SH-SY5Y (cell line): ENCODE results near the gene EIF4G1.

ENCODE experiments used
- GATA2 ChIP-seq: IDR thresholded peaks from 2 replicates; pipeline ENCODE4 v1.6.1; 2011; ENCODE audit warnings: mild to moderate bottlenecking, low read depth, low read length
- GATA3 ChIP-seq: IDR thresholded peaks from 2 replicates; pipeline ENCODE4 v1.6.1; 2011; ENCODE audit warnings: low read depth, mild to moderate bottlenecking, low read length, moderate library complexity

Gene EIF4G1

GRCh38 chr3:184336547-184337398 lies 22.4 kb downstream of the EIF4G1 start:
- TF ChIP-seq GATA3 (no peak), GATA2 (no peak)

- TF ChIP-seq GATA3 (no peak), GATA2 (no peak)
Measured at GRCh38 chr3:184337399-184337714, 23.0 kb downstream of the EIF4G1 start, which contains the start of gene FAM131A. TSS of gene FAM131A (plus strand) at chr3:184337600. CDS start at chr3:184337631, 31 bp downstream.

- TF ChIP-seq GATA2, result no peak
- TF ChIP-seq GATA3, result no peak
Measured at GRCh38 chr3:184337981-184338380, 23.6 kb downstream of the EIF4G1 start.

GRCh38 chr3:184338511-184338945 lies 24.1 kb downstream of the EIF4G1 start:
- TF ChIP-seq GATA3 (no peak), GATA2 (no peak)

GRCh38 chr3:184339001-184339400 lies 24.6 kb downstream of the EIF4G1 start:
- TF ChIP-seq GATA3 (no peak), GATA2 (no peak)

GRCh38 chr3:184341925-184342324 lies 27.5 kb downstream of the EIF4G1 start:
- no peak for TF ChIP-seq GATA3
- TF ChIP-seq GATA2, result no peak

- TF ChIP-seq GATA2, result no peak
- no peak for TF ChIP-seq GATA3
Measured at GRCh38 chr3:184343200-184343876, 28.9 kb downstream of the EIF4G1 start.

GRCh38 chr3:184344579-184345316 lies 30.3 kb downstream of the EIF4G1 start:
- no peak for TF ChIP-seq GATA2
- TF ChIP-seq GATA3, result no peak

- TF ChIP-seq GATA2, result no peak
- TF ChIP-seq GATA3, result no peak
Measured at GRCh38 chr3:184345317-184346144, 31.1 kb downstream of the EIF4G1 start.

- TF ChIP-seq GATA3 (no peak), GATA2 (no peak)
Measured at GRCh38 chr3:184346480-184347190, 32.2 kb downstream of the EIF4G1 start.

- no peak for TF ChIP-seq GATA2
- TF ChIP-seq GATA3, result no peak
Measured at GRCh38 chr3:184347321-184348056, 33.1 kb downstream of the EIF4G1 start.

- TF ChIP-seq GATA3 (no peak), GATA2 (no peak)
Measured at GRCh38 chr3:184348057-184348382, 33.6 kb downstream of the EIF4G1 start.

- no peak for TF ChIP-seq GATA3
- TF ChIP-seq GATA2, result no peak
Measured at GRCh38 chr3:184349563-184350470, 35.4 kb downstream of the EIF4G1 start.
